Measurements from ENCODE around the gene NKX6-1.

- TF ChIP-seq, protein P1, sequence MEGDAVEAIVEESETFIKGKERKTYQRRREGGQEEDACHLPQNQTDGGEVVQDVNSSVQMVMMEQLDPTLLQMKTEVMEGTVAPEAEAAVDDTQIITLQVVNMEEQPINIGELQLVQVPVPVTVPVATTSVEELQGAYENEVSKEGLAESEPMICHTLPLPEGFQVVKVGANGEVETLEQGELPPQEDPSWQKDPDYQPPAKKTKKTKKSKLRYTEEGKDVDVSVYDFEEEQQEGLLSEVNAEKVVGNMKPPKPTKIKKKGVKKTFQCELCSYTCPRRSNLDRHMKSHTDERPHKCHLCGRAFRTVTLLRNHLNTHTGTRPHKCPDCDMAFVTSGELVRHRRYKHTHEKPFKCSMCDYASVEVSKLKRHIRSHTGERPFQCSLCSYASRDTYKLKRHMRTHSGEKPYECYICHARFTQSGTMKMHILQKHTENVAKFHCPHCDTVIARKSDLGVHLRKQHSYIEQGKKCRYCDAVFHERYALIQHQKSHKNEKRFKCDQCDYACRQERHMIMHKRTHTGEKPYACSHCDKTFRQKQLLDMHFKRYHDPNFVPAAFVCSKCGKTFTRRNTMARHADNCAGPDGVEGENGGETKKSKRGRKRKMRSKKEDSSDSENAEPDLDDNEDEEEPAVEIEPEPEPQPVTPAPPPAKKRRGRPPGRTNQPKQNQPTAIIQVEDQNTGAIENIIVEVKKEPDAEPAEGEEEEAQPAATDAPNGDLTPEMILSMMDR (IDR thresholded peaks at IDR 0.05) = no peak
- no peak for TF ChIP-seq POLR2A (IDR thresholded peaks at IDR 0.05)
Observed at GRCh38 chr4:84512277-84512676, 13.2 kb upstream of the NKX6-1 start.

Measured in body of pancreas (tissue), 4 donors.